Adrenal gland (tissue), 19 donors: ENCODE results near the gene NUDT12. TPM values are rescaled to one million over a fixed set of nuclear protein-coding genes. Genes with fewer than 3 reads are reported as not detected.

Source experiments
- DNase-seq, 7 donors: peaks; one replicate each; pipeline ENCODE4 v3.0.0-alpha.2; 2019 to 2020
- H3K27ac ChIP-seq, 5 donors: fragments of 200-600 bp; sonication (generic) in 4 of 5; 1 replicate in 3 of 5; 2 replicates in 2 of 5; pipeline versions ENCODE4 v1.5.1 to v1.8.0; 2016 to 2020; ENCODE audit warnings: mild to moderate bottlenecking in 1 of 5
- H3K27me3 ChIP-seq: fragments of 200-600 bp; 2 replicates; pipeline ENCODE4 v1.8.0; 2021
- H3K36me3 ChIP-seq, 2 donors: fragments of 200-600 bp; replicated peaks in 1 of 2; 1 replicate in 1 of 2; 2 replicates in 1 of 2; pipeline versions ENCODE4 v1.5.1 to v1.8.0; 2018 to 2022
- H3K4me1 ChIP-seq, 2 donors: fragments of 200-600 bp; replicated peaks in 1 of 2; 1 replicate in 1 of 2; 2 replicates in 1 of 2; pipeline versions ENCODE4 v1.5.1 to v1.8.0; 2018 to 2021
- H3K4me3 ChIP-seq, 4 donors: fragments of 200-600 bp; sonication (generic) in 3 of 4; one replicate each; pipeline ENCODE4 v1.5.1; 2016 to 2018
- H3K9me3 ChIP-seq, 3 donors: fragments of 200-600 bp; sonication (generic) in 1 of 3; replicated peaks in 1 of 3; 1 replicate in 2 of 3; 2 replicates in 1 of 3; pipeline versions ENCODE4 v1.5.1 to v1.8.0; 2016 to 2021
- CTCF ChIP-seq, 6 experiments: fragments of 450-650 bp in 4 of 6; fragments of 200-600 bp in 2 of 6; sonication (generic) in 1 of 6; IDR thresholded peaks; 1 replicate in 5 of 6; 2 replicates in 1 of 6; pipeline versions ENCODE4 v1.5.1 to v1.8.0; 2016 to 2021; ENCODE audit warnings: antibody characterized with exemption in 6 of 6, mild to moderate bottlenecking in 2 of 6, moderate library complexity in 1 of 6
- POLR2A ChIP-seq, 2 donors: fragments of 450-650 bp; IDR thresholded peaks; one replicate each; pipeline ENCODE4 v1.6.1; 2017; ENCODE audit warnings: antibody characterized with exemption in 2 of 2, mild to moderate bottlenecking in 2 of 2, moderate library complexity in 1 of 2
- WGBS, 4 donors: extraction: QIAGEN DNeasy Blood & Tissue Kit in 2 of 4; methylation state at CpG; one replicate each; pipeline versions ENCODE4 v1.1.5 to v1.1.7; 2013 to 2017; 5-methylcytosine and 5-hydroxymethylcytosine counted together
- intact Hi-C, 2 donors: fragments of 100-400 bp; cut with DNase I; formaldehyde crosslinking; loops; one replicate each; pipeline versions ENCODE4 v1.14.1 to v1.15.0; 2022 to 2023
- long read RNA-seq, 10 donors: library from polyadenylated mRNA in 3 of 10; unstranded in 2 of 10; stranded (forward) in 1 of 10; transcript quantifications; one replicate each; pipeline ENCODE4 v2.0.0 and lab custom pipeline, GENCODE V29; 2021 to 2026
- polyA plus RNA-seq, 3 donors: library from polyadenylated mRNA; stranded (reverse); fragments of 200-250 nt in 2 of 3; fragments of 350-450 nt in 1 of 3; fragmentation: Illumina TruSeq in 1 of 3; extraction: RNeasy Lipid Tissue Mini Kit (QIAGEN cat#74804) in 1 of 3; gene quantifications; one replicate each; pipeline ENCODE4 v1.2.3, GENCODE V29; 2013 to 2014
- total RNA-seq, 9 donors: library from RNA; depleted of rRNA in 4 of 9; stranded (reverse); fragments of >200 nt in 4 of 9; fragments of 120-200 nt in 1 of 9; fragmentation: NEBNext Ultra II Directional in 1 of 9; extraction: Animal tissue kit (Norgen Biotek cat#: 25700) in 1 of 9; gene quantifications; one replicate each; pipeline versions ENCODE4 v1.1.0 to v1.2.4, GENCODE V29; 2013 to 2023
- donor health status: healthy with polysubstance abuse.
- donor health status: Bipolar disorder and iron deficiency.
- donor health status: DM: yes; HTN: yes; CAD: no.
- donor health status: DM: no; HTN: no; CAD: no.
- donor health status: DM: no; HTN: no; CAD: no.
- donor health status: DM: yes; HTN: yes; CAD: no.

Gene NUDT12
- total RNA-seq, result 10 to 100 TPM; 12.1 to 47.5 (median 26.6) TPM
- 10 to 100 TPM; 12.7 to 26.2 (median 13.8) TPM for polyA plus RNA-seq
- long read RNA-seq, donor 1, transcript NUDT12-201 (7 exons, 3,492 nt), result major isoform, 7 of 8 reads
- long read RNA-seq, donor 1, partial matches to known transcripts, result 0 of 8 reads
- long read RNA-seq, donor 1, other reads (novel, unspliced or antisense), result 0 of 8 reads
- long read RNA-seq, donor 2, partial matches to known transcripts, result 0 of 3 reads
- long read RNA-seq, donor 2, other reads (novel, unspliced or antisense), result 0 of 3 reads
- long read RNA-seq, donor 3, transcript NUDT12-201 (7 exons, 3,492 nt), result major isoform, 11 of 12 reads
- long read RNA-seq, donor 3, partial matches to known transcripts, result 0 of 12 reads
- long read RNA-seq, donor 3, other reads (novel, unspliced or antisense), result 0 of 12 reads
- long read RNA-seq, donor 4, partial matches to known transcripts, result 0 of 4 reads
- long read RNA-seq, donor 4, other reads (novel, unspliced or antisense), result 2 of 4 reads
- long read RNA-seq, donor 5, transcript NUDT12-201 (7 exons, 3,492 nt), result major isoform, 22 of 36 reads
- long read RNA-seq, donor 5, partial matches to known transcripts, result 3 of 36 reads
- long read RNA-seq, donor 5, other reads (novel, unspliced or antisense), result 9 of 36 reads
- long read RNA-seq, donor 6, partial matches to known transcripts, result 1 of 4 reads
- long read RNA-seq, donor 6, other reads (novel, unspliced or antisense), result 1 of 4 reads
- long read RNA-seq, donor 7, partial matches to known transcripts, result 0 of 3 reads
- long read RNA-seq, donor 7, other reads (novel, unspliced or antisense), result 0 of 3 reads
- long read RNA-seq, donor 8, transcript NUDT12-201 (7 exons, 3,492 nt), result major isoform, 7 of 13 reads
- long read RNA-seq, donor 8, partial matches to known transcripts, result 6 of 13 reads
- long read RNA-seq, donor 8, other reads (novel, unspliced or antisense), result 0 of 13 reads
- long read RNA-seq, donor 9, transcript NUDT12-201 (7 exons, 3,492 nt), result major isoform, 6 of 6 reads
- long read RNA-seq, donor 9, partial matches to known transcripts, result 0 of 6 reads
- long read RNA-seq, donor 9, other reads (novel, unspliced or antisense), result 0 of 6 reads
- long read RNA-seq, donor 10, partial matches to known transcripts, result 0 of 3 reads
- long read RNA-seq, donor 10, other reads (novel, unspliced or antisense), result 0 of 3 reads

GRCh38 chr5:103562453-103563157 is at the start of gene NUDT12:
NUDT12 (minus strand) TSS chr5:103562789; CDS start chr5:103560248, 2,541 bp downstream.
- TF ChIP-seq CTCF (IDR thresholded peaks at IDR 0.05) (no peak), POLR2A (IDR thresholded peaks at IDR 0.05) (peak in 1 of 2 donors; percentile 29)
- no peaks in the 10 kb centered on the region for H3K36me3 ChIP-seq

DNA sequence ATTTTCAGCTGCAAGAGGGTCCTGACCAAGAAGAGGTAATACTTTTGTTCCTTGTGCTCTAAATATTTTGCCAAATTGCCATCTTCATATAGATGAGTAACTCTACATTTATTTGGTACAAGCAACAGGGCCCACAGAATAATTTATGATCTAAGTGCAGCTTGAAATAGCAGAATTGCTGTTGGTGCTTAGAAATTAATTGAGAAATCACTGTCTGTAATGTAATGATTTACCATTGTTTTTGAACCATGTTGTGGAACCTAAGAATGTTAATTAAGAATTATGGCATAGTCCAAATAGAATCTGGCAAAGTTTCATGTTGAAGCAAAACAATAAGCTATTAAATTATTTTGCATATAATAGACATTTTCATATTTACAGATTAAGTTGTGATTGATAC is 44.8 kb upstream of the NUDT12 start:
- H3K27ac ChIP-seq, result no peak overlapping the region

More at GRCh38 chr5:103562453-103563157, at the start of gene NUDT12:
- H3K4me1 ChIP-seq, result peaks cover 0 to 20% of the 10 kb centered on the region in 2 donors
- DNase-seq, result peak; percentile 64 to 80 (median 71)
- peak within 1 kb of the TSS in 3 of 4 donors; percentile 68 to 92 (median 87) for H3K4me3 ChIP-seq
- 1 to 7% (median 3%) methylated on average over 24 to 37 of the region's 37 CpGs for WGBS, 4 donors
- H3K27me3 ChIP-seq, result no peaks in the 10 kb centered on the region
- intact Hi-C loops, result no loop called here
- H3K27ac ChIP-seq, result peak within 1 kb of the TSS; percentile 65 to 92 (median 78)
- no peaks in the 10 kb centered on the region for H3K9me3 ChIP-seq

GRCh38 chr5:103605277-103605676 is 42.7 kb upstream of the NUDT12 start:
- no peak for DNase-seq
- TF ChIP-seq CTCF (IDR thresholded peaks at IDR 0.05) (no peak), POLR2A (IDR thresholded peaks at IDR 0.05) (no peak)
- Histone ChIP-seq H3K27ac (no peak overlapping the region), H3K9me3 (no peaks in the 10 kb centered on the region), H3K4me1 (no peaks in the 10 kb centered on the region), H3K27me3 (no peaks in the 10 kb centered on the region), H3K36me3 (no peaks in the 10 kb centered on the region), H3K4me3 (no peak overlapping the region)
- intact Hi-C loops, result no loop called here
- 84 to 93% (median 89%) methylated on average over 2 of the region's 2 CpGs for WGBS, 4 donors

More for the DNA sequence above, 44.8 kb upstream of the NUDT12 start:
- DNase-seq, result no peak
- H3K4me1 ChIP-seq, result no peaks in the 10 kb centered on the region
- no peak for TF ChIP-seq POLR2A (IDR thresholded peaks at IDR 0.05)
- no peak for TF ChIP-seq CTCF (IDR thresholded peaks at IDR 0.05)
- no peaks in the 10 kb centered on the region for H3K9me3 ChIP-seq
- H3K4me3 ChIP-seq, result no peak overlapping the region
- no peaks in the 10 kb centered on the region for H3K36me3 ChIP-seq
- H3K27me3 ChIP-seq, result no peaks in the 10 kb centered on the region
- intact Hi-C loops, result no loop called here
